ENCODE results near the gene KLHL17. TPM values are rescaled to one million over a fixed set of nuclear protein-coding genes. Genes with fewer than 3 reads are reported as not detected.

The KLHL17 gene
- total RNA-seq, 2 experiments from 2014 or later = 24.4 to 27.7 TPM

DNA sequence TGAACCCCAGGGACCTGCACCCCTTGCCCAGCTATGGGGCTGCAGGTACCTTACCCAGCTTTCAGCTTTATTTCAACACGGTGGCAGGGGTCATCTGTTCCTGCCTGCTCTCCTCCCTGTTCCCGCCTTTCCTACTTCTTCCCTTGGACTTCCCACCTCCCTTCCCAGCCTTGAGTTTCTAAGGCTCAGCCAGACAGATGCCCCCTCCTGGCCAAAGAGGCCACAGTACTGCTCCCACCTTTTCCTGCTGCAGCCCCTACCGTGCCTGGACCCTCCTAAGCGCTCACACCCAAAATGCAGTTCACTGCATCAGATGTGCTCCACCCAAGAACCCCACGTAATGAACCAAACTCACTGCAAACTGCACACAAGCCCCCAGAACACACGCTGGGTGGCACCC is 9.0 kb upstream of the KLHL17 start:
- H3K4me1 Mint-ChIP-seq (ENCODE audit: low read depth) = no peaks in the 10 kb centered on the region
- ChIA-PET POLR2A (no interaction called here), CTCF (no interaction called here)
- no peak overlapping the region for H3K4me3 Mint-ChIP-seq
- DNase-seq (no peak), ATAC-seq (no peak)
- H3K27me3 Mint-ChIP-seq (ENCODE audit: low read depth) = no peaks in the 10 kb centered on the region
- peaks cover 51% of the 10 kb centered on the region for H3K36me3 Mint-ChIP-seq (ENCODE audit: low read depth)
- H3K9me3 Mint-ChIP-seq (ENCODE audit: insufficient read depth) = no peaks in the 10 kb centered on the region
- H3K27ac Mint-ChIP-seq = no peak overlapping the region

DNA sequence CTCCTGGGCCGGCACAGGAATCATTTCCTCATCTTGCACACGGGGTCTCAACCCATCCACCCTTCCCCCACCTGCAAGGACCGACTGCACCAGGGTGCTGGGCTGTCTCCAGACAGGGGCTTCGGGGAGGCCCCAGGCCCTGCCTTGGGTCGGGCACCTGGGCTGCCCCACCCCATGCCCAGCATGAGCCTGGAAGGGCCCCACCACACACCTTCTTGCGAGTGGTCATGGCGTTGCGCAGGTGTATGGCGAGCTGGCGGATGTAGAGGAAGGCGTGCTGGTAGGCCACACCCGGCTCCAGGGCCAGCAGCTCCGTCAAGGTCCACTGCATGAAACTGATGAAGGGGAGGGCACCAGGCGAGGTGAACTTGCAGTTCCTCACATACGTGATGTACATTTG is 8.2 kb upstream of the KLHL17 start:
- no peaks in the 10 kb centered on the region for H3K9me3 Mint-ChIP-seq (ENCODE audit: insufficient read depth)
- peaks cover 52% of the 10 kb centered on the region for H3K36me3 Mint-ChIP-seq (ENCODE audit: low read depth)
- ATAC-seq (no peak), DNase-seq (no peak)
- no peak overlapping the region for H3K4me3 Mint-ChIP-seq
- peaks cover 3% of the 10 kb centered on the region for H3K4me1 Mint-ChIP-seq (ENCODE audit: low read depth)
- CTCF ChIA-PET = interaction anchor here (1.1 kb wide), 1 partner anchor 48 kb away, joined by 3 read pairs; no protein-coding TSS in a partner anchor
- H3K27ac Mint-ChIP-seq = no peak overlapping the region
- H3K27me3 Mint-ChIP-seq (ENCODE audit: low read depth) = no peaks in the 10 kb centered on the region
- POLR2A ChIA-PET = no interaction called here

DNA sequence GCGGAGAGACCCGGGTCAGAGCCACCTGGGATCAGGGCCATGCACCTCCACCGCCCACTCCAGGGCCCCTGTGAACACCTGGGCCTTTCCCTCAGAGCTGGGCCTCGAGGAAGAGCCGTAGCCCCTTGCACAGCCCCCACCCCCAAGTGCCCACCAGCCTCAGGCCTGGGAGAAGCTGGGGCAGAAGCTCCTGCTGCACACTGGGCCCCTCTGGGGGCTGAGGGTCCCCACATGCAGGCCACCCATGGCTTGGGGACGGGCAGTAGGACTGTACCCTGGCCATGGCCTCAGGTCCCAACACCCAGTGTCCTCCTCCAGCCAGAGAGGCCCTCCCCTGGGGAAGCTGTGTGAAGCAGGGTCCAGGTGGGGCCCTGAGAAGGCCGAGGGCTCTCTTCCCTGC is 7.8 kb upstream of the KLHL17 start:
- Mint-ChIP-seq H3K27me3 (ENCODE audit: low read depth) (no peaks in the 10 kb centered on the region), H3K4me1 (ENCODE audit: low read depth) (peaks cover 7% of the 10 kb centered on the region), H3K9me3 (ENCODE audit: insufficient read depth) (no peaks in the 10 kb centered on the region), H3K27ac (no peak overlapping the region), H3K36me3 (ENCODE audit: low read depth) (peaks cover 51% of the 10 kb centered on the region), H3K4me3 (no peak overlapping the region)
- ChIA-PET CTCF (interaction anchor here (1.1 kb wide), 1 partner anchor 48 kb away, joined by 3 read pairs; no protein-coding TSS in a partner anchor), POLR2A (no interaction called here)
- no peak for DNase-seq
- no peak for ATAC-seq

DNA sequence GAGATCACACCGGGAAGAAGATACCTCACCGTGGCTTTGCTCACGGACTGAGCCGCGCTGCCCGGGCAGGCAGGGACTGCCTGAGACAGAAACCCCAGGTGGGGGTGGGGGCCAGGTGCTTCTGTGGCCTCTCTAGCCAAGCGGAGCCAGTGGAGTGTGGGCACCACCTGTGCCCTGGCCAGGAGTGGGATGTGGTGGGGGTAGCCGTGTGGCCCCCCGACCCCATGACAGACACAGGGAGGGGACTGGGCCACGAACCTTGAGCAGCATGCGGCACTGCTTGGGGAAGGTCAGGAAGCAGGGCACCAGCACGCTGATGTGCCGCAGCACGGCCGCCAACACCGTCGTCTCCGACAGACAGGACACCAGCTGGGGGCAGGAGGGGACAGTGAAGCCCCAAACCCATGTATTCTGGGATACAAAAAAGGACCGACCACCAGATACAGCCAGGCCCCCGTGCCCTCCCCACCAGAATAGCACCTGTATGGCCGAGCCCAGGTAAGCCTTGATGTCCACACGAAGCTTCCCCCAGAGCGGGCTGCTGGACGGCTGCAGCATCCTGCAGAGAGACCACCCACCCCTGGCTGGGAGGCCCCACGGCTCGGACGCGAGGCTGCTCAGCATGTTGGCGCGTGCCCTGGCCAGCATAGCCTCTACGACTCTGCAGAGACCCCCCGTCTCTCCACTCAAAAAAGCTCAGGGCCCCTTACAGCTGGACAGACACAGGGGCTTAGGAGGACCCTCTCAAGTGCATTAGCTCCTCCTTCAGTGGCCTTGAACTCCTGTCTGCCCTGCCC is 6.7 kb upstream of the KLHL17 start:
- POLR2A ChIA-PET = interaction anchor here (0.5 kb wide), 1 partner anchor 472 kb away, joined by 3 read pairs; no protein-coding TSS in a partner anchor
- Mint-ChIP-seq H3K36me3 (ENCODE audit: low read depth) (peaks cover 52% of the 10 kb centered on the region), H3K27ac (no peak overlapping the region), H3K27me3 (ENCODE audit: low read depth) (no peaks in the 10 kb centered on the region), H3K4me3 (no peak overlapping the region), H3K9me3 (ENCODE audit: insufficient read depth) (no peaks in the 10 kb centered on the region), H3K4me1 (ENCODE audit: low read depth) (peaks cover 12% of the 10 kb centered on the region)
- CTCF ChIA-PET = no interaction called here
- ATAC-seq (no peak), DNase-seq (no peak)

DNA sequence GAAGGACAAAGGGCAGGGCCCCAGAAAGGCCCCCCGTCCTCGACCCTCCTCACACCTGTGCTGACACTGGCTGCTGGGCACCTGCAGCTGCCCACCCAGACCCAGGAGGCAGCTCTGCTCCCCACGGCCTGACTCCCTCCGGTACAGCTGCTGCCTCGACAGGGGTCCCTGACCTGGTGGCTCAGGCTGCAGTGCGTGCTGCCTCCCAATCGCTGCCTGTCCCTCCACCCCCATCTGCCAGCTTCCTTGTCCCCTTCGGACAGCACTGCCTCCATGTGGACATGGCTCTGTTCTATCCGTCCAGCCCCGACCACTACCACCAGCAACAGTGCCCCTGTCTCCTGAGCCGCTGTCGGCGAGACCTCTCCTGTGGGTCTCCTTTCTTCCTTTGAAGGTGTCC is 5.5 kb upstream of the KLHL17 start:
- Mint-ChIP-seq H3K9me3 (ENCODE audit: insufficient read depth) (no peaks in the 10 kb centered on the region), H3K4me3 (no peak overlapping the region), H3K27me3 (ENCODE audit: low read depth) (no peaks in the 10 kb centered on the region), H3K36me3 (ENCODE audit: low read depth) (peaks cover 44% of the 10 kb centered on the region), H3K4me1 (ENCODE audit: low read depth) (peaks cover 12% of the 10 kb centered on the region), H3K27ac (no peak overlapping the region)
- DNase-seq = no peak
- CTCF ChIA-PET = no interaction called here
- ATAC-seq = no peak
- POLR2A ChIA-PET = interaction anchor here (0.6 kb wide), 1 partner anchor 162 kb away, joined by 3 read pairs; no protein-coding TSS in a partner anchor

DNA sequence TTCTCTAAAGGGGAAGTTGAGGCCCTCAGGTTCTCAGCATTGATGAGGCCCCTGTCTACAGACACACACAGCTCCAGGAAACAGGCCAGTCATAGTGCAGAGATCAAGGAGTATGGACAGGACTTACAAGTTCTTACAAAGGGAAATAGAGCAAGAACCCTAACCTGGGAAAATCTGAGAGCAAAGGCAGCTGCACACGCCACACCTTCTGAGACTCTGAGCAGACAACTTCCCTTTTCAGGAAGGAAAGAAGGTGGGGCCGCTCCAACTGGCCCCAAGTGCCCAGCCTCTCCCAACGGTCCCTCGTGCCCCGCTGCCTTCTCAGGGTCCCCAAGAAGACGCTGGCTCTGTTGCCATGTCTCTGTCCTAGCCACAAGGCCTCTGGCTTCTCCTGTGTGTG is 4.9 kb upstream of the KLHL17 start:
- H3K4me3 Mint-ChIP-seq = no peak overlapping the region
- H3K4me1 Mint-ChIP-seq (ENCODE audit: low read depth) = peaks cover 15% of the 10 kb centered on the region
- CTCF ChIA-PET = no interaction called here
- peaks cover 39% of the 10 kb centered on the region for H3K36me3 Mint-ChIP-seq (ENCODE audit: low read depth)
- POLR2A ChIA-PET = no interaction called here
- H3K27ac Mint-ChIP-seq = no peak overlapping the region
- ATAC-seq = no peak
- no peaks in the 10 kb centered on the region for H3K27me3 Mint-ChIP-seq (ENCODE audit: low read depth)
- DNase-seq = no peak
- H3K9me3 Mint-ChIP-seq (ENCODE audit: insufficient read depth) = no peaks in the 10 kb centered on the region

DNA sequence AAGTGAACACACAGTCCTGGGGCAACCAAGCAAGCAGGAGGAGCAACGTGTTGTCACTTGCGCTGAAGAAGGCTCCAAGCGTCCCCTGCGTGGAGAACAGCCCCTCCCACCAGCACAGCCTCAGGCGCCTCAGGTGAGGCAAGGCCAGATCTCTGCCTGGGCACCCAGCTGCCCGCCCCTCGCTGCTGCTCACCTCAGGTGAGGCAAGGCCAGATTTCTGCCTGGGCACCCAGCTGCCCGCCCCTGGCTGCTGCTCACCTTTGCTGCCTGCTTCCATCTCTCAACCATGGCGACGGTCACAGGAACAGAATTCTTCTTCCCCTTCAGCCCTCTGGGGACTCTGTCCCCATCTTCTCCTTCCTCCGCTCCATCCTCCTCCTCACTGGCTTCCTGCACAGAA is 3.7 kb upstream of the KLHL17 start:
- no peak overlapping the region for H3K27ac Mint-ChIP-seq
- H3K36me3 Mint-ChIP-seq (ENCODE audit: low read depth) = peaks cover 31% of the 10 kb centered on the region
- POLR2A ChIA-PET = no interaction called here
- H3K4me1 Mint-ChIP-seq (ENCODE audit: low read depth) = peaks cover 15% of the 10 kb centered on the region
- no peak overlapping the region for H3K4me3 Mint-ChIP-seq
- CTCF ChIA-PET = no interaction called here
- ATAC-seq = no peak
- no peaks in the 10 kb centered on the region for H3K27me3 Mint-ChIP-seq (ENCODE audit: low read depth)
- no peak for DNase-seq
- no peaks in the 10 kb centered on the region for H3K9me3 Mint-ChIP-seq (ENCODE audit: insufficient read depth)

DNA sequence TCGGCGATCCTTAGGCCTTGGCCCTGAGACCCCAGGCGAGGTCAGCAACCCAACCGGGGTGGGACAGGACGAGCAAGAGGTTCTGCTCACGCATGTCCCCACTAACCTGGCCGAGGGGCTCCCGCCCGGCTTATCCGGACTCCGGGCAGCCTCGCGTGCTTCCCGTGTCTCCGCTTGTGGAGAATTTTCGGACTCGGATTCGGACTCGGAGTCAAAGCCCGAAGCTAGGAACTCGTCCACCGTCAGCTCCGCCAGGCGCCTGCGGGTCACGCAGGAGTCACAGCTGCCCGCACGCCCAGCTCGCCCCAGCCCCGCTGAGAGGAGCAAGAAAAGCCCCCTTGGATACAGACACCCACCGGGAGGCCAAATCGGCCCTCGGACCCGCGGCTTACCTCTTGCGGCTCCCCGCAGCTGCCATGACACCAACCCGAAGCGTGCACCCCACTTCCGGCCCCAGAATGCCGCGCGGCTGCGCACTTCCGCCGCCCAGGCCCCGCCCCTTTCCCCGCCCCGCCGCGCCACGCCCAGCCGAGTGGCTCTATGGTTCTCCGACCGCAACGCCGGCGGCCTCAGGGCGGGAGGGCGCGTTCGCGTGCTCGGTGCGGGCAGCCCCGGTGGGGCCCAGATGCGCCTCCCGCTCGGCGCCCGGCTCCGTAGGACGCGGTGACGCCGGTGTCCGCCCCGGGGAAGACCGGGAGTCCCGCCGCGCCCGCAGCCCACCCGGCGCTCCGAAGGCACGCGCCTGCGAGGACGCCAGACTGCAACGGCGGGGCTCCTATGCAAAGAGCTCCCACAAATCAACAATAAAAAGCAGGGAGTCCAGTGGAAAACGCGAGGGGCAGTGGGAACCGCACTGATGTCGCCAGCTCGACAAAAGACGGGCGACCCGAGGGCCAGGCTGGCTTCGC is 1.3 kb upstream of the KLHL17 start, which contains the start of gene NOC2L:
Gene NOC2L (minus strand): TSS at position 434 of the 908 bp plus-strand sequence. CDS start 16 bp downstream, at position 418.
- CTCF ChIA-PET = interaction anchor here (1.5 kb wide), 1 partner anchor 104 kb away, joined by 3 read pairs; no protein-coding TSS in a partner anchor
- no peaks in the 10 kb centered on the region for H3K9me3 Mint-ChIP-seq (ENCODE audit: insufficient read depth)
- H3K27ac Mint-ChIP-seq = peak within 1 kb of the TSS; percentile 88
- peak; percentile 95 for DNase-seq
- POLR2A ChIA-PET = interaction anchor here (0.5 to 1.5 kb wide), 4 partner anchors 8 to 313 kb away, joined by 3 to 4 read pairs (median 3); partner anchors contain the start of gene PLEKHN1
- peak; percentile 76 for ATAC-seq
- H3K4me3 Mint-ChIP-seq = peak within 1 kb of the TSS; percentile 84
- peaks cover 25% of the 10 kb centered on the region for H3K36me3 Mint-ChIP-seq (ENCODE audit: low read depth)
- peaks cover 18% of the 10 kb centered on the region for H3K4me1 Mint-ChIP-seq (ENCODE audit: low read depth)
- no peaks in the 10 kb centered on the region for H3K27me3 Mint-ChIP-seq (ENCODE audit: low read depth)

DNA sequence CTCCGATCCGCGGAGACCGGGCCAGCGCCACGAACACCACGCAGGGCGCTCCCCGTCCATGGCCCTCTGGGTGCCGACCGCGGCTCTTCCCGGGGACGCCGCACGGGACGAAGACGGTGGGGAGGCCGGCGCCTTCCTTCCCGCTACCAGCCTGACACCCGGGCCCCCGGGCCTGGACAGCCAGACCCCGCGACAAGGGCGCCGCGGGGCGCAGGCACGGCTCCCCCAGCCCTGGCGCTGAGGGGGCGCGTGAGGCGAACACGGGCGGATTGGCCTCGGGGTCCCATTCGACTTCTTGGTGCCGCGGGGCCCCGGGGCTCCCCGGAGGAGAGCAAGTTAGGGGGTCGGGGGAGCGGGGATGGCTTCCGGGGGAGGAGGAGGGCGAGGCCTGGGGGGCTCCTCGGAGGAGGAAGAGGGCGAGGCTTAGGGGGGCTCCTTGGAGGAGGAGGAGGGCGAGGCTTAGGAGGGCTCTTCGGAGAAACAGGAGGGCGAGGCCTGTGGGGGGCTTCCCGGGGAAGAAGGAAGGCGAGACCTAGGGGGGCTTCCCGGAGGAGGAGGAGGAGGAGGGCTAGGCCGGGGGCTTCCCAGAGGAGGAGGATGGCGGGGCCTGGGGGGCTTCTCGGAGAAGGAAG is 537 bp upstream of the KLHL17 start:
- DNase-seq (no peak), ATAC-seq (peak; percentile 3)
- POLR2A ChIA-PET = interaction anchor here (1.5 kb wide), 1 partner anchor 19 kb away, joined by 4 read pairs; no protein-coding TSS in a partner anchor
- CTCF ChIA-PET = interaction anchor here (1.5 kb wide), 1 partner anchor 104 kb away, joined by 3 read pairs; no protein-coding TSS in a partner anchor
- H3K27me3 Mint-ChIP-seq (ENCODE audit: low read depth) = no peaks in the 10 kb centered on the region
- no peak overlapping the region for H3K27ac Mint-ChIP-seq
- H3K4me1 Mint-ChIP-seq (ENCODE audit: low read depth) = peaks cover 18% of the 10 kb centered on the region
- peak overlapping the region; percentile 84 for H3K4me3 Mint-ChIP-seq
- peaks cover 21% of the 10 kb centered on the region for H3K36me3 Mint-ChIP-seq (ENCODE audit: low read depth)
- no peaks in the 10 kb centered on the region for H3K9me3 Mint-ChIP-seq (ENCODE audit: insufficient read depth)

DNA sequence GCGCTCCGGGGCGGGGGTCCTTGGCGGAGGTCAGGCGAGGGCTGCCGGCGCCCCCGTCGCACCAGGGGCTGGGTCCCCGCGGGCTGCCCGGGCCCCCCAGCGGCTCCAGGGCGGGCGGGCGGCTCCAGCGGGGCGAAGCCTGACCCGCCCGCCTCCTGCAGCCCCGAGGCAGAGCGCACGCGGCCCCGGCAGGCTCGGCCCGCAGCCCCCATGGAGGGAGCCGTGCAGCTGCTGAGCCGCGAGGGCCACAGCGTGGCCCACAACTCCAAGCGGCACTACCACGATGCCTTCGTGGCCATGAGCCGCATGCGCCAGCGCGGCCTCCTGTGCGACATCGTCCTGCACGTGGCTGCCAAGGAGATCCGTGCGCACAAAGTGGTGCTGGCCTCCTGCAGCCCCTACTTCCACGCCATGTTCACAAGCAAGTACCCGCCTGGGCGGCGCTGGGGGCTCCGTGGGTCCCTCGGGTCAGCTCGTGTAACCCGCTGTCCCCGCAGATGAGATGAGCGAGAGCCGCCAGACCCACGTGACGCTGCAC is 817 bp downstream of the KLHL17 start:
- DNase-seq (no peak), ATAC-seq (peak; percentile 4)
- H3K9me3 Mint-ChIP-seq (ENCODE audit: insufficient read depth) = no peaks in the 10 kb centered on the region
- peaks cover 27% of the 10 kb centered on the region for H3K4me1 Mint-ChIP-seq (ENCODE audit: low read depth)
- H3K4me3 Mint-ChIP-seq = peak overlapping the region; percentile 61
- H3K27ac Mint-ChIP-seq = no peak overlapping the region
- POLR2A ChIA-PET = no interaction called here
- peaks cover 9% of the 10 kb centered on the region for H3K36me3 Mint-ChIP-seq (ENCODE audit: low read depth)
- CTCF ChIA-PET = no interaction called here
- no peaks in the 10 kb centered on the region for H3K27me3 Mint-ChIP-seq (ENCODE audit: low read depth)

All from activated CD8-positive, alpha-beta T cell treated with anti-CD3 and anti-CD28 coated beads, Interleukin-2, amount 10 ng/mL, durations not matched to agents 7 days and 5 days (primary cell).